Nephron progenitor cell (in vitro differentiated cells): Measurements from ENCODE around the gene AP1M1.
A peak's percentile ranks its signal among the peaks of the same experiment; 100 is the strongest.

Experiments used
- DNase-seq: peaks from one replicate; pipeline ENCODE4 v3.0.0; 2021
- H3K27ac Mint-ChIP-seq: 2 replicates; pipeline ENCODE4 v1.8.0; 2021; ENCODE audit warnings: mild to moderate bottlenecking, moderate library complexity, mixed read lengths
- H3K27me3 Mint-ChIP-seq: 2 replicates; pipeline ENCODE4 v1.8.0; 2021; ENCODE audit warnings: mild to moderate bottlenecking, low read depth, mixed read lengths; ENCODE audit not compliant: poor library complexity
- H3K36me3 Mint-ChIP-seq: 2 replicates; pipeline ENCODE4 v1.8.0; 2021; ENCODE audit warnings: low read depth, mixed read lengths
- H3K4me1 Mint-ChIP-seq: 2 replicates; pipeline ENCODE4 v1.8.0; 2021; ENCODE audit warnings: mixed read lengths
- H3K4me3 Mint-ChIP-seq: 2 replicates; pipeline ENCODE4 v1.8.0; 2021; ENCODE audit warnings: mild to moderate bottlenecking, moderate library complexity, mixed read lengths
- H3K9me3 Mint-ChIP-seq: 2 replicates; pipeline ENCODE4 v1.8.0; 2021; ENCODE audit warnings: mild to moderate bottlenecking, moderate library complexity, mixed read lengths
- CTCF ChIP-seq: fragments of 200-600 bp; sonication (generic); IDR thresholded peaks from 2 replicates; pipeline ENCODE4 v1.5.0; 2021; ENCODE audit warnings: antibody characterized with exemption

Gene AP1M1

GRCh38 chr19:16180611-16181010 is 17.1 kb upstream of the AP1M1 start:
- H3K27ac Mint-ChIP-seq = no peak overlapping the region
- no peak for DNase-seq

DNA sequence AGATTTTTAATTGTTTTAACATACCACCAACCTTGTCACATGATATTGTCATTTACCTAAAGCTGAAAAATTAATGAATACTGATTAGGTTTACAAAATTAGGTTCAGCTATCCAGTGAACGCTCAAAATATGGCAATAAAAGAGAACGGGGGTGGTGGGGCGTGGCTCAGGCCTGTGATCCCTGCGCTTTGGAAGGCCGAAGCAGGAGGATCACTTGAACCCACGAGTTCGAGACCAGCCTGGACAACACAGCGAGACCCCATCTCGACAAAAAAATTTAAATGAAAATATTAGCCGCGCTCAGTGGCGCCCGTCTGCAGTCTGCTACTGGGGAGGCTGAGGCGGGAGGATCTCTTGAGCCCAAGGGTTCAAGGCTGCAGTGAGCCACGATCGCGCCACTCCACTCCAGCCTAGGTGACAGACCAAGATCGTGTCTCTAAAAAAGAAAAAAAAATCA is 13.0 kb upstream of the AP1M1 start:
- peaks cover 19% of the 10 kb centered on the region for H3K4me1 Mint-ChIP-seq
- H3K27me3 Mint-ChIP-seq = peaks cover 37% of the 10 kb centered on the region
- DNase-seq = no peak
- H3K9me3 Mint-ChIP-seq = no peaks in the 10 kb centered on the region
- peaks cover 22% of the 10 kb centered on the region for H3K36me3 Mint-ChIP-seq
- H3K27ac Mint-ChIP-seq = peak overlapping the region; percentile 97
- TF ChIP-seq CTCF = no peak
- H3K4me3 Mint-ChIP-seq = peak overlapping the region; percentile 98

More at GRCh38 chr19:16180611-16181010, 17.1 kb upstream of the AP1M1 start:
- Mint-ChIP-seq H3K4me1 (peaks cover 7% of the 10 kb centered on the region), H3K36me3 (peaks cover 4% of the 10 kb centered on the region), H3K9me3 (no peaks in the 10 kb centered on the region), H3K4me3 (no peak overlapping the region), H3K27me3 (peaks cover 55% of the 10 kb centered on the region)
- no peak for TF ChIP-seq CTCF

DNA sequence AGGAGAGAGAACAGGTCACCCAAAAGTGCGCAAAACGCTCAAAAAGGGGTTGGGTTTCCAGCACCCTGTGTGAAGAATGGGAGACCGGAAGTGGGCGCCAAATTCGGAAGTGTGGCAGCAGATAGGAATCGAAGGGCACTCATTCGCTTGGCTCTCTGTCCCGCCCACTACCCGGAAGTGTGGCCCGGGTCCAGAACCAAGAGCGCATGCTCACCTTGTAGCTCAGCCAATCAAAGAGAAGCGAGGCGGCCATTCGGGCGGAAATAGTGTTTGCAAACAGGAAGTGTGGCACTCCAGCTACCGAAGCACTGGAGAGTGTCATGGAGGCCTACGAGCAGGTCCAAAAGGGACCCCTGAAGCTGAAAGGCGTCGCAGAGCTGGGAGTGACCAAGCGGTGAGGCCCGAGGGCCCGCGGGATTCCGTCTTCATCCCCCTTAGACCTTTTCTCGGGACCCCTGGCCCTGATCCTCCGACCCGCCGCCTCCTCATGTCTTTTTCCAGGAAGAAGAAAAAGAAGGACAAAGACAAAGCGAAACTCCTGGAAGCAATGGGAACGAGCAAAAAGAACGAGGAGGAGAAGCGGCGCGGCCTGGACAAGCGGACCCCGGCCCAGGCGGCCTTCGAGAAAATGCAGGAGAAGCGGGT is 12.5 kb upstream of the AP1M1 start, which contains the start of gene FAM32A:
FAM32A (plus strand) TSS at position 288 of the 645 bp plus-strand sequence; CDS start at position 321, 33 bp downstream.
- Mint-ChIP-seq H3K27me3 (peaks cover 33% of the 10 kb centered on the region), H3K4me1 (peaks cover 19% of the 10 kb centered on the region)

GRCh38 chr19:16185768-16186123 is 12.0 kb upstream of the AP1M1 start:
- TF ChIP-seq CTCF = peak; percentile 47
- H3K27ac Mint-ChIP-seq = peak overlapping the region; percentile 97
- H3K4me3 Mint-ChIP-seq = peak overlapping the region; percentile 98
- H3K4me1 Mint-ChIP-seq = peaks cover 19% of the 10 kb centered on the region
- H3K36me3 Mint-ChIP-seq = peaks cover 33% of the 10 kb centered on the region
- peak; percentile 77 for DNase-seq
- no peaks in the 10 kb centered on the region for H3K9me3 Mint-ChIP-seq
- H3K27me3 Mint-ChIP-seq = peaks cover 28% of the 10 kb centered on the region

More for the DNA sequence above, 12.5 kb upstream of the AP1M1 start, which contains the start of gene FAM32A:
- Mint-ChIP-seq H3K9me3 (no peaks in the 10 kb centered on the region), H3K27ac (peak within 1 kb of the TSS; percentile 97), H3K36me3 (peaks cover 28% of the 10 kb centered on the region), H3K4me3 (peak within 1 kb of the TSS; percentile 98)
- DNase-seq = peak; percentile 95
- no peak for TF ChIP-seq CTCF

GRCh38 chr19:16188521-16188920 is 9.2 kb upstream of the AP1M1 start:
- Mint-ChIP-seq H3K4me3 (no peak overlapping the region), H3K36me3 (peaks cover 43% of the 10 kb centered on the region), H3K27ac (no peak overlapping the region)

More at GRCh38 chr19:16188521-16188920, 9.2 kb upstream of the AP1M1 start:
- TF ChIP-seq CTCF = no peak
- no peak for DNase-seq
- H3K4me1 Mint-ChIP-seq = peaks cover 19% of the 10 kb centered on the region
- H3K9me3 Mint-ChIP-seq = no peaks in the 10 kb centered on the region
- H3K27me3 Mint-ChIP-seq = peaks cover 15% of the 10 kb centered on the region
